Measurements from ENCODE around the gene P2RY4. TPM values are rescaled to one million over a fixed set of nuclear protein-coding genes. Genes with fewer than 3 reads are reported as not detected.
"Not testable (repeated sequence)": the region's sequence is repeated elsewhere in the genome, so short reads cannot be mapped to it uniquely, and the experiment has no call there.

P2RY4 gene
- total and polyA plus RNA-seq, 2 donors (not counting 1 experiment from before 2014, with no cell fraction given), result 0.34 to 0.76 TPM

- Histone ChIP-seq H3K4me2 (replicated peaks; ENCODE audit: low read depth, low read length, poor library complexity, severe bottlenecking) (no peak overlapping the region), H3K36me3 (replicated peaks in 1 of 2; ENCODE audit: control extremely low read depth in 1 of 2, control insufficient read depth in 1 of 2, extremely low read depth in 1 of 2, insufficient read depth in 2 of 2, low read length in 1 of 2) (no peaks in the 10 kb centered on the region), H3K79me2 (ENCODE audit: control insufficient read depth, insufficient read depth, low read length) (no peaks in the 10 kb centered on the region), H3K9ac (ENCODE audit: low read length) (no peak overlapping the region), H3K4me3 (ENCODE audit: control extremely low read depth in 1 of 5, extremely low read depth in 1 of 5, insufficient read depth in 1 of 5, low read depth in 2 of 5, low read length in 4 of 5) (no peak overlapping the region), H4K20me1 (ENCODE audit: control insufficient read depth, insufficient read depth, low read length, poor library complexity, severe bottlenecking) (no peaks in the 10 kb centered on the region), H3K27me3 (replicated peaks in 1 of 4; ENCODE audit: control extremely low read depth in 1 of 4, control insufficient read depth in 3 of 4, insufficient read depth in 4 of 4, low read length in 3 of 4) (no peaks in the 10 kb centered on the region), H3K4me1 (ENCODE audit: control insufficient read depth in 2 of 2, insufficient read depth in 2 of 2, low read length in 2 of 2) (no peaks in the 10 kb centered on the region), H2AFZ (ENCODE audit: insufficient read depth, low read depth, low read length, poor library complexity, severe bottlenecking) (no peak overlapping the region), H3K9me3 (ENCODE audit: control extremely low read depth in 1 of 3, control insufficient read depth in 2 of 3, insufficient read depth in 1 of 3, low read length in 2 of 3) (no peaks in the 10 kb centered on the region), H3K27ac (ENCODE audit: low read length in 2 of 2) (no peak overlapping the region)
- Mint-ChIP-seq H3K27me3 (no peaks in the 10 kb centered on the region), H3K4me3 (no peak overlapping the region), H3K9me3 (ENCODE audit: insufficient read depth) (no peaks in the 10 kb centered on the region), H3K27ac (no peak overlapping the region), H3K4me1 (no peaks in the 10 kb centered on the region)
- WGBS (ENCODE audit: insufficient coverage), result no CpG with 5 or more reads among the region's 6 CpGs
- intact Hi-C loops (cut with micrococcal nuclease), result no loop called here
- no peak for TF ChIP-seq CTCF (IDR thresholded peaks at IDR 0.05)
- TF ChIP-seq EZH2 (IDR thresholded peaks at IDR 0.05; ENCODE audit: borderline replicate concordance, insufficient read depth, low read depth, low read length, poor library complexity, severe bottlenecking), result no peak
- DNase-seq (no peak), ATAC-seq (ENCODE audit: low read depth) (no peak)
- ChIA-PET POLR2A (no interaction called here), CTCF (no interaction called here)
These were observed 15.1 kb downstream of the P2RY4 start for GRCh38 chrX:70244881-70245280.

- WGBS (ENCODE audit: insufficient coverage), result no CpG with 5 or more reads among the region's 5 CpGs
- H3K27ac ChIP-seq (ENCODE audit: low read length in 2 of 2); H3K36me3 ChIP-seq (replicated peaks in 1 of 2; ENCODE audit: control extremely low read depth in 1 of 2, control insufficient read depth in 1 of 2, extremely low read depth in 1 of 2, insufficient read depth in 2 of 2, low read length in 1 of 2); H3K4me2 ChIP-seq (replicated peaks; ENCODE audit: low read depth, low read length, poor library complexity, severe bottlenecking); ATAC-seq (ENCODE audit: low read depth); H3K27me3 ChIP-seq (replicated peaks in 1 of 4; ENCODE audit: control extremely low read depth in 1 of 4, control insufficient read depth in 3 of 4, insufficient read depth in 4 of 4, low read length in 3 of 4); DNase-seq; H3K4me1 Mint-ChIP-seq; H3K4me1 ChIP-seq (ENCODE audit: control insufficient read depth in 2 of 2, insufficient read depth in 2 of 2, low read length in 2 of 2); POLR2A ChIA-PET; H3K9me3 Mint-ChIP-seq (ENCODE audit: insufficient read depth); H2AFZ ChIP-seq (ENCODE audit: insufficient read depth, low read depth, low read length, poor library complexity, severe bottlenecking); intact Hi-C loops (cut with micrococcal nuclease); H4K20me1 ChIP-seq (ENCODE audit: control insufficient read depth, insufficient read depth, low read length, poor library complexity, severe bottlenecking); H3K79me2 ChIP-seq (ENCODE audit: control insufficient read depth, insufficient read depth, low read length); H3K9ac ChIP-seq (ENCODE audit: low read length); H3K9me3 ChIP-seq (ENCODE audit: control extremely low read depth in 1 of 3, control insufficient read depth in 2 of 3, insufficient read depth in 1 of 3, low read length in 2 of 3); H3K27me3 Mint-ChIP-seq; CTCF ChIA-PET; H3K27ac Mint-ChIP-seq; H3K4me3 Mint-ChIP-seq; H3K4me3 ChIP-seq (ENCODE audit: control extremely low read depth in 1 of 5, extremely low read depth in 1 of 5, insufficient read depth in 1 of 5, low read depth in 2 of 5, low read length in 4 of 5): not testable (repeated sequence)
These were observed 16.4 kb downstream of the P2RY4 start for GRCh38 chrX:70243601-70244000.
